Measurements from ENCODE around the gene CIAPIN1. TPM values are rescaled to one million over a fixed set of nuclear protein-coding genes. Genes with fewer than 3 reads are reported as not detected.
"Not testable (repeated sequence)": the region's sequence is repeated elsewhere in the genome, so short reads cannot be mapped to it uniquely, and the experiment has no call there.

The CIAPIN1 gene
- total RNA-seq, 1 donor from 2014 or later, result 52.2 TPM

- peak; percentile 89 for ATAC-seq
- intact Hi-C loops (cut with micrococcal nuclease), result loop anchor here (10.0 kb wide), 1 partner anchor 52 kb away; no protein-coding TSS in a partner anchor
- peak; percentile 94 for DNase-seq
Measured at GRCh38 chr16:57462209-57462977, 15.2 kb upstream of the CIAPIN1 start, which contains the start of gene POLR2C. Gene POLR2C (plus strand): TSS chr16:57462679. CDS start chr16:57462725, 46 bp downstream.

GRCh38 chr16:57452021-57452420 is 4.8 kb upstream of the CIAPIN1 start:
- ATAC-seq (no peak), DNase-seq (no peak)
- intact Hi-C loops (cut with micrococcal nuclease), result no loop called here

GRCh38 chr16:57446531-57447185 is 527 bp downstream of the CIAPIN1 start:
- ATAC-seq, result peak; percentile 39
- no peak for DNase-seq
- intact Hi-C loops (cut with micrococcal nuclease), result no loop called here

GRCh38 chr16:57445510-57445909 is 1.7 kb downstream of the CIAPIN1 start:
- DNase-seq, result no peak
- intact Hi-C loops (cut with micrococcal nuclease), result no loop called here
- ATAC-seq, result no peak

- intact Hi-C loops (cut with micrococcal nuclease), result no loop called here
- no peak for DNase-seq
- no peak for ATAC-seq
Measured at GRCh38 chr16:57444711-57445110, 2.5 kb downstream of the CIAPIN1 start.

- intact Hi-C loops (cut with micrococcal nuclease); ATAC-seq; DNase-seq: not testable (repeated sequence)
Measured at GRCh38 chr16:57440551-57440950, 6.6 kb downstream of the CIAPIN1 start.

GRCh38 chr16:57439947-57440346 is 7.2 kb downstream of the CIAPIN1 start:
- DNase-seq; ATAC-seq; intact Hi-C loops (cut with micrococcal nuclease): not testable (repeated sequence)

- intact Hi-C loops (cut with micrococcal nuclease), result no loop called here
- ATAC-seq (no peak), DNase-seq (no peak)
Measured at GRCh38 chr16:57435838-57436237, 11.3 kb downstream of the CIAPIN1 start.

GRCh38 chr16:57434003-57434402 is 13.2 kb downstream of the CIAPIN1 start:
- ATAC-seq, result no peak
- DNase-seq, result no peak
- intact Hi-C loops (cut with micrococcal nuclease), result no loop called here

- intact Hi-C loops (cut with micrococcal nuclease), result no loop called here
- ATAC-seq (no peak), DNase-seq (no peak)
Measured at GRCh38 chr16:57432989-57433388, 14.2 kb downstream of the CIAPIN1 start.

- ATAC-seq, result no peak
- no peak for DNase-seq
- intact Hi-C loops (cut with micrococcal nuclease), result no loop called here
Measured at GRCh38 chr16:57432505-57432904, 14.7 kb downstream of the CIAPIN1 start.

- ATAC-seq (no peak), DNase-seq (no peak)
- intact Hi-C loops (cut with micrococcal nuclease), result no loop called here
Measured at GRCh38 chr16:57430955-57431354, 16.2 kb downstream of the CIAPIN1 start.

GRCh38 chr16:57427824-57428223 is 19.4 kb downstream of the CIAPIN1 start:
- no peak for ATAC-seq
- DNase-seq, result no peak
- intact Hi-C loops (cut with micrococcal nuclease), result no loop called here

- ATAC-seq, result no peak
- intact Hi-C loops (cut with micrococcal nuclease), result no loop called here
- DNase-seq, result no peak
Measured at GRCh38 chr16:57427307-57427706, 19.9 kb downstream of the CIAPIN1 start.

- intact Hi-C loops (cut with micrococcal nuclease), result no loop called here
- ATAC-seq (no peak), DNase-seq (no peak)
Measured at GRCh38 chr16:57426356-57426755, 20.8 kb downstream of the CIAPIN1 start.

GRCh38 chr16:57424583-57424982 is 22.6 kb downstream of the CIAPIN1 start:
- DNase-seq, result no peak
- intact Hi-C loops (cut with micrococcal nuclease), result no loop called here
- ATAC-seq, result peak; percentile 71

- ATAC-seq (no peak), DNase-seq (no peak)
- intact Hi-C loops (cut with micrococcal nuclease), result no loop called here
Measured at GRCh38 chr16:57423152-57423551, 24.0 kb downstream of the CIAPIN1 start.

GRCh38 chr16:57422026-57422944 is 24.9 kb downstream of the CIAPIN1 start:
- intact Hi-C loops (cut with micrococcal nuclease), result loop anchor here (1.0 kb wide), 1 partner anchor 122 kb away; no protein-coding TSS in a partner anchor
- DNase-seq, result peak; percentile 53

GRCh38 chr16:57419506-57419905 is 27.7 kb downstream of the CIAPIN1 start:
- intact Hi-C loops (cut with micrococcal nuclease), result no loop called here
- DNase-seq (no peak), ATAC-seq (no peak)

More at GRCh38 chr16:57422026-57422944, 24.9 kb downstream of the CIAPIN1 start:
- peak; percentile 54 for ATAC-seq
